WTC11 (cell line): ENCODE measurements around the gene HOXB3. TPM values are rescaled to one million over a fixed set of nuclear protein-coding genes. Genes with fewer than 3 reads are reported as not detected.

Experiments used
- ATAC-seq: fragments of 200-7000 bp; cut with Tn5 transposase; 2 replicates; pipeline ENCODE4 v1.10.0; 2021; ENCODE audit warnings: mild to moderate bottlenecking, moderate library complexity
- CTCF ChIA-PET: fragments of 300-600 bp; sonication (Branson Sonifier 250); formaldehyde crosslinking; loops from one replicate; lab custom pipeline; 2021; ENCODE audit warnings: antibody characterized with exemption; lab: Charles Lee
- POLR2A ChIA-PET: fragments of 350-600 bp; sonication (Branson Sonifier 250); formaldehyde crosslinking; loops from one replicate; lab custom pipeline; 2021; ENCODE audit warnings: antibody characterized with exemption; lab: Charles Lee
- DNase-seq: peaks from one replicate; pipeline ENCODE4 v3.0.0; 2021; ENCODE audit warnings: low spot score
- H3K27ac Mint-ChIP-seq: 2 replicates; pipeline ENCODE4 v1.8.0; 2021; ENCODE audit warnings: mixed read lengths
- H3K27me3 Mint-ChIP-seq: 2 replicates; pipeline ENCODE4 v1.8.0; 2021; ENCODE audit warnings: low read depth, mild to moderate bottlenecking, moderate library complexity, mixed read lengths
- H3K36me3 Mint-ChIP-seq: 2 replicates; pipeline ENCODE4 v1.8.0; 2021; ENCODE audit warnings: mixed read lengths
- H3K4me1 Mint-ChIP-seq: 2 replicates; pipeline ENCODE4 v1.8.0; 2022; ENCODE audit warnings: mixed read lengths
- H3K4me3 Mint-ChIP-seq: 2 replicates; pipeline ENCODE4 v1.8.0; 2021; ENCODE audit warnings: mild to moderate bottlenecking, moderate library complexity, mixed read lengths
- H3K9me3 Mint-ChIP-seq: 2 replicates; pipeline ENCODE4 v1.8.0; 2021; ENCODE audit warnings: mixed read lengths
- ATF1 ChIP-seq: sonication (generic); formaldehyde crosslinking; IDR thresholded peaks from 2 replicates; pipeline ENCODE4 v1.8.1; 2023; ENCODE audit warnings: mild to moderate bottlenecking, moderate library complexity, missing genetic modification reagents
- FOXP1 ChIP-seq: sonication (generic); formaldehyde crosslinking; IDR thresholded peaks from 2 replicates; pipeline ENCODE4 v1.8.0; 2022; ENCODE audit warnings: missing genetic modification reagents, mild to moderate bottlenecking, moderate library complexity, borderline replicate concordance
- FOXP4 ChIP-seq: sonication (generic); formaldehyde crosslinking; IDR thresholded peaks from 2 replicates; pipeline ENCODE4 v1.8.0; 2022; ENCODE audit warnings: mild to moderate bottlenecking, missing genetic modification reagents
- HMGA2 ChIP-seq: fragments of 250-450 bp; sonication (Bioruptor Pico); IDR thresholded peaks from 2 replicates; pipeline ENCODE4 v1.4.0; 2021; ENCODE audit warnings: mild to moderate bottlenecking, moderate library complexity
- IRF2 ChIP-seq: sonication (generic); formaldehyde crosslinking; IDR thresholded peaks from 2 replicates; pipeline ENCODE4 v1.8.0; 2022; ENCODE audit warnings: low read depth, missing genetic modification reagents, borderline replicate concordance
- NFATC4 ChIP-seq: fragments of 250-450 bp; sonication (Bioruptor Pico); IDR thresholded peaks from 2 replicates; pipeline ENCODE4 v1.9.0; 2021; ENCODE audit warnings: mild to moderate bottlenecking
- NR2C2 ChIP-seq: sonication (generic); formaldehyde crosslinking; IDR thresholded peaks from 2 replicates; pipeline ENCODE4 v1.8.0; 2022; ENCODE audit warnings: mild to moderate bottlenecking, missing genetic modification reagents
- OVOL2 ChIP-seq: fragments of 250-450 bp; sonication (Bioruptor Pico); IDR thresholded peaks from 2 replicates; pipeline ENCODE4 v1.9.0; 2021; ENCODE audit warnings: mild to moderate bottlenecking, borderline replicate concordance
- RORB ChIP-seq: fragments of 250-450 bp; sonication (Bioruptor Pico); IDR thresholded peaks from 2 replicates; pipeline ENCODE4 v1.9.0; 2021; ENCODE audit warnings: mild to moderate bottlenecking
- TCF7 ChIP-seq: sonication (generic); formaldehyde crosslinking; IDR thresholded peaks from 2 replicates; pipeline ENCODE4 v1.8.0; 2022; ENCODE audit warnings: mild to moderate bottlenecking, low read depth, missing genetic modification reagents, moderate library complexity
- TP53 ChIP-seq: sonication (generic); formaldehyde crosslinking; IDR thresholded peaks from 2 replicates; pipeline ENCODE4 v1.8.1; 2023; ENCODE audit warnings: mild to moderate bottlenecking, missing genetic modification reagents
- USF2 ChIP-seq: sonication (generic); formaldehyde crosslinking; IDR thresholded peaks from 2 replicates; pipeline ENCODE4 v1.8.1; 2023; ENCODE audit warnings: mild to moderate bottlenecking, missing genetic modification reagents, moderate library complexity
- ZBTB43 ChIP-seq: sonication (generic); formaldehyde crosslinking; IDR thresholded peaks from 2 replicates; pipeline ENCODE4 v1.8.1; 2023; ENCODE audit warnings: mild to moderate bottlenecking, missing genetic modification reagents
- ZNF219 ChIP-seq: sonication (generic); formaldehyde crosslinking; IDR thresholded peaks from 2 replicates; pipeline ENCODE4 v1.8.0; 2023; ENCODE audit warnings: missing genetic modification reagents, mild to moderate bottlenecking, borderline replicate concordance
- ZNF396 ChIP-seq: fragments of 250-450 bp; sonication (Bioruptor Pico); IDR thresholded peaks from 2 replicates; pipeline ENCODE4 v1.8.0; 2021; ENCODE audit warnings: mild to moderate bottlenecking, moderate library complexity, borderline replicate concordance
- ZNF532 ChIP-seq: fragments of 250-450 bp; sonication (Bioruptor Pico); IDR thresholded peaks from 2 replicates; pipeline ENCODE4 v1.9.0; 2021; ENCODE audit warnings: mild to moderate bottlenecking, borderline replicate concordance
- total RNA-seq: library from RNA; stranded (reverse); gene quantifications from 3 replicates; pipeline ENCODE4 v1.2.3, GENCODE V29; 2021
- TF ChIP-seq, protein P1 (sequence below): sonication (generic); formaldehyde crosslinking; IDR thresholded peaks from 2 replicates; pipeline ENCODE4 v1.8.0; 2023; ENCODE audit warnings: mild to moderate bottlenecking, missing genetic modification reagents
- TF ChIP-seq, protein P2 (sequence below): fragments of 250-450 bp; sonication (Bioruptor Pico); IDR thresholded peaks from 2 replicates; pipeline ENCODE4 v1.9.0; 2021; ENCODE audit warnings: mild to moderate bottlenecking

Gene HOXB3
- total RNA-seq, 1 experiment from 2014 or later, result 0.09 TPM

DNA sequence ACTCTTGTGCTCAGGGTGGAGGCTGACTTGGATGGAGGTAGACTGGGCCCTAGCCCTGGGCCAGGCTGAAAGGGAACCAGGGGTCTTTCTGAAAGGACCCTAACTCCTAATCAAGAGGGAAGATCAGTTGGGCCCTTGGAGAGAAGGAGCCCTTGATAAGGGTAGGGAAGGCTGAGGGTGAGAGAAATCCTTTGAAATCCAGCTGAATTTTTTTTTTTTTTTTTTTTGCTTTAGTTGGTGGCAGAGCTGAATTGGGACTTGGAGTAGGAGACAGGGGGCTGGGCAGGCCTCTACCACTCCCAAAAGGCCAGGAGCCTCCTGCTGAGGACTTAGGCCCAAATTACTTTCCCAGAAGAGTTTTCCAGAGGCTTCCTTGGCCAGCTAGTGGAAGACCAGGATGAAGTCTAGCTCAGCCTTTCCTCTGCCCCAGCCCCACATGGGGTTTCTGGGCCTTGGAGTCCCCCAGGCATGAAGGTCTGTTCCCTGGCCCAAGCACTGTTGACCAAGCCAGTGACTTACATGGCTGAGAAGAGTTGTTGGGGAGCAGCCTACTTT lies 643 bp upstream of the HOXB3 start:
- no peak for ATAC-seq
- TF ChIP-seq NR2C2 (CRISPR knock-in tag) (no peak), RORB (CRISPR knock-in tag) (no peak), USF2 (CRISPR knock-in tag) (no peak), ATF1 (CRISPR knock-in tag) (no peak), ZNF219 (CRISPR knock-in tag) (no peak), ZNF396 (CRISPR knock-in tag) (no peak), ZBTB43 (CRISPR knock-in tag) (no peak), FOXP1 (CRISPR knock-in tag) (no peak), OVOL2 (CRISPR knock-in tag) (no peak), IRF2 (CRISPR knock-in tag) (no peak), ZNF532 (CRISPR knock-in tag) (no peak), FOXP4 (CRISPR knock-in tag) (no peak), HMGA2 (CRISPR knock-in tag) (no peak), NFATC4 (CRISPR knock-in tag) (no peak), TP53 (no peak), TCF7 (no peak)
- TF ChIP-seq, protein P1, sequence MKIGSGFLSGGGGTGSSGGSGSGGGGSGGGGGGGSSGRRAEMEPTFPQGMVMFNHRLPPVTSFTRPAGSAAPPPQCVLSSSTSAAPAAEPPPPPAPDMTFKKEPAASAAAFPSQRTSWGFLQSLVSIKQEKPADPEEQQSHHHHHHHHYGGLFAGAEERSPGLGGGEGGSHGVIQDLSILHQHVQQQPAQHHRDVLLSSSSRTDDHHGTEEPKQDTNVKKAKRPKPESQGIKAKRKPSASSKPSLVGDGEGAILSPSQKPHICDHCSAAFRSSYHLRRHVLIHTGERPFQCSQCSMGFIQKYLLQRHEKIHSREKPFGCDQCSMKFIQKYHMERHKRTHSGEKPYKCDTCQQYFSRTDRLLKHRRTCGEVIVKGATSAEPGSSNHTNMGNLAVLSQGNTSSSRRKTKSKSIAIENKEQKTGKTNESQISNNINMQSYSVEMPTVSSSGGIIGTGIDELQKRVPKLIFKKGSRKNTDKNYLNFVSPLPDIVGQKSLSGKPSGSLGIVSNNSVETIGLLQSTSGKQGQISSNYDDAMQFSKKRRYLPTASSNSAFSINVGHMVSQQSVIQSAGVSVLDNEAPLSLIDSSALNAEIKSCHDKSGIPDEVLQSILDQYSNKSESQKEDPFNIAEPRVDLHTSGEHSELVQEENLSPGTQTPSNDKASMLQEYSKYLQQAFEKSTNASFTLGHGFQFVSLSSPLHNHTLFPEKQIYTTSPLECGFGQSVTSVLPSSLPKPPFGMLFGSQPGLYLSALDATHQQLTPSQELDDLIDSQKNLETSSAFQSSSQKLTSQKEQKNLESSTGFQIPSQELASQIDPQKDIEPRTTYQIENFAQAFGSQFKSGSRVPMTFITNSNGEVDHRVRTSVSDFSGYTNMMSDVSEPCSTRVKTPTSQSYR (CRISPR knock-in tag), result no peak
- TF ChIP-seq, protein P2, sequence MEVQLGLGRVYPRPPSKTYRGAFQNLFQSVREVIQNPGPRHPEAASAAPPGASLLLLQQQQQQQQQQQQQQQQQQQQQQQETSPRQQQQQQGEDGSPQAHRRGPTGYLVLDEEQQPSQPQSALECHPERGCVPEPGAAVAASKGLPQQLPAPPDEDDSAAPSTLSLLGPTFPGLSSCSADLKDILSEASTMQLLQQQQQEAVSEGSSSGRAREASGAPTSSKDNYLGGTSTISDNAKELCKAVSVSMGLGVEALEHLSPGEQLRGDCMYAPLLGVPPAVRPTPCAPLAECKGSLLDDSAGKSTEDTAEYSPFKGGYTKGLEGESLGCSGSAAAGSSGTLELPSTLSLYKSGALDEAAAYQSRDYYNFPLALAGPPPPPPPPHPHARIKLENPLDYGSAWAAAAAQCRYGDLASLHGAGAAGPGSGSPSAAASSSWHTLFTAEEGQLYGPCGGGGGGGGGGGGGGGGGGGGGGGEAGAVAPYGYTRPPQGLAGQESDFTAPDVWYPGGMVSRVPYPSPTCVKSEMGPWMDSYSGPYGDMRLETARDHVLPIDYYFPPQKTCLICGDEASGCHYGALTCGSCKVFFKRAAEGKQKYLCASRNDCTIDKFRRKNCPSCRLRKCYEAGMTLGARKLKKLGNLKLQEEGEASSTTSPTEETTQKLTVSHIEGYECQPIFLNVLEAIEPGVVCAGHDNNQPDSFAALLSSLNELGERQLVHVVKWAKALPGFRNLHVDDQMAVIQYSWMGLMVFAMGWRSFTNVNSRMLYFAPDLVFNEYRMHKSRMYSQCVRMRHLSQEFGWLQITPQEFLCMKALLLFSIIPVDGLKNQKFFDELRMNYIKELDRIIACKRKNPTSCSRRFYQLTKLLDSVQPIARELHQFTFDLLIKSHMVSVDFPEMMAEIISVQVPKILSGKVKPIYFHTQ, result no peak
- CTCF ChIA-PET, result interaction anchor here (0.6 to 1.6 kb wide), 6 partner anchors 11 to 44 kb away, joined by 3 to 5 read pairs (median 4); no protein-coding TSS in a partner anchor
- DNase-seq, result no peak
- POLR2A ChIA-PET, result no interaction called here
- Mint-ChIP-seq H3K27ac (no peak overlapping the region), H3K36me3 (no peaks in the 10 kb centered on the region), H3K27me3 (peaks cover 100% of the 10 kb centered on the region; the same call in 1 of the 2 replicates), H3K9me3 (no peaks in the 10 kb centered on the region), H3K4me1 (peaks cover 49% of the 10 kb centered on the region), H3K4me3 (no peak overlapping the region)
